Sigmoid colon (tissue), 4 donors: ENCODE measurements around the gene PSKH1.

Experiments used
- EP300 ChIP-seq, 4 donors: sonication (generic); formaldehyde crosslinking; IDR thresholded peaks; one replicate each; pipeline ENCODE4 v1.6.1; 2017; ENCODE audit warnings: antibody characterized with exemption in 4 of 4
- POLR2A ChIP-seq, 2 donors: fragments of 450-650 bp; IDR thresholded peaks; one replicate each; pipeline ENCODE4 v1.6.1; 2016; ENCODE audit warnings: antibody characterized with exemption in 2 of 2, mild to moderate bottlenecking in 2 of 2, moderate library complexity in 2 of 2
- TF ChIP-seq, protein P1 (sequence below), 4 experiments: fragments of 450-650 bp in 3 of 4; fragments of 200-600 bp in 1 of 4; IDR thresholded peaks; one replicate each; pipeline ENCODE4 v1.5.1; 2016 to 2019; ENCODE audit warnings: antibody characterized with exemption in 4 of 4, mild to moderate bottlenecking in 3 of 4, moderate library complexity in 2 of 4

DNA sequence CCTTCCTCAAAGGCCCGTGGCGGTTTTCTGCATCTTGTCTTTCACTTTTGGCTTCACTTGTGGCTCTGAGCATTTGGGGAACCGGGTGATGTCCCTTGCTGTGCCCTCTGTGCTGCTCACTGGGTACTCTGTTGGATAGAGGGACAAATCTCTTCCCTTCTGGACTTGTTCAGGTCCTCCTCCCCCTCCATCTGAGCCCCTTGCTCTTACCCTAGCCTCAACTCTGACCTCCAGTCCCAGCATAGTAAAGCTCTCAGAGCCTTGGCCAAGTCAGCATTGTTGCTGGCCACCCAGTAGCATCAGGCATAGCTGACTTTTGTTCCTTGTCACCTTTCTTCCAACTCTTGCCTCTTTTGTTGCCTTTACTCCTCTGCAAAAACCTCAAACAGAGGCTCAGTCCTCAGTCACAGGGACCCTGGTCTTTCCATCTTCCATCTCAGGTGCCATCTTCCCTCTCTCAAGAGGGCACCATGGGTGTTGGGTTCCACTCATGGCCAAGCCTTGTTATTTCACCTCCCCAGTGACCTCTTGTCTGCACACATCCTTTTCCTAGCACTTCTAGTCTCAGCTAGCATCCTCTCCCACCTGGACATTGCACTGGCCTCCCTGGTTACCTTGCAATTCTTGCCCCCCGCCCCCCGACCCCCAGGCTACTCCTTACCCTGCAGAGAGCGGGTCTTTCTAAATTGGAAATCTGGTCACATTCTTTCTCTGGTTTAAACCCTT, 44.0 kb downstream of the PSKH1 start:
- TF ChIP-seq, protein P1, sequence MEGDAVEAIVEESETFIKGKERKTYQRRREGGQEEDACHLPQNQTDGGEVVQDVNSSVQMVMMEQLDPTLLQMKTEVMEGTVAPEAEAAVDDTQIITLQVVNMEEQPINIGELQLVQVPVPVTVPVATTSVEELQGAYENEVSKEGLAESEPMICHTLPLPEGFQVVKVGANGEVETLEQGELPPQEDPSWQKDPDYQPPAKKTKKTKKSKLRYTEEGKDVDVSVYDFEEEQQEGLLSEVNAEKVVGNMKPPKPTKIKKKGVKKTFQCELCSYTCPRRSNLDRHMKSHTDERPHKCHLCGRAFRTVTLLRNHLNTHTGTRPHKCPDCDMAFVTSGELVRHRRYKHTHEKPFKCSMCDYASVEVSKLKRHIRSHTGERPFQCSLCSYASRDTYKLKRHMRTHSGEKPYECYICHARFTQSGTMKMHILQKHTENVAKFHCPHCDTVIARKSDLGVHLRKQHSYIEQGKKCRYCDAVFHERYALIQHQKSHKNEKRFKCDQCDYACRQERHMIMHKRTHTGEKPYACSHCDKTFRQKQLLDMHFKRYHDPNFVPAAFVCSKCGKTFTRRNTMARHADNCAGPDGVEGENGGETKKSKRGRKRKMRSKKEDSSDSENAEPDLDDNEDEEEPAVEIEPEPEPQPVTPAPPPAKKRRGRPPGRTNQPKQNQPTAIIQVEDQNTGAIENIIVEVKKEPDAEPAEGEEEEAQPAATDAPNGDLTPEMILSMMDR (IDR thresholded peaks at IDR 0.05) = no peak
- TF ChIP-seq POLR2A (IDR thresholded peaks at IDR 0.05) (no peak), EP300 (IDR thresholded peaks at IDR 0.05) (no peak)
